ENCODE results near the gene COPS7A. TPM values are rescaled to one million over a fixed set of nuclear protein-coding genes. Genes with fewer than 3 reads are reported as not detected.

Gene COPS7A
- total RNA-seq, 1 experiment from 2014 or later: 34.2 TPM

DNA sequence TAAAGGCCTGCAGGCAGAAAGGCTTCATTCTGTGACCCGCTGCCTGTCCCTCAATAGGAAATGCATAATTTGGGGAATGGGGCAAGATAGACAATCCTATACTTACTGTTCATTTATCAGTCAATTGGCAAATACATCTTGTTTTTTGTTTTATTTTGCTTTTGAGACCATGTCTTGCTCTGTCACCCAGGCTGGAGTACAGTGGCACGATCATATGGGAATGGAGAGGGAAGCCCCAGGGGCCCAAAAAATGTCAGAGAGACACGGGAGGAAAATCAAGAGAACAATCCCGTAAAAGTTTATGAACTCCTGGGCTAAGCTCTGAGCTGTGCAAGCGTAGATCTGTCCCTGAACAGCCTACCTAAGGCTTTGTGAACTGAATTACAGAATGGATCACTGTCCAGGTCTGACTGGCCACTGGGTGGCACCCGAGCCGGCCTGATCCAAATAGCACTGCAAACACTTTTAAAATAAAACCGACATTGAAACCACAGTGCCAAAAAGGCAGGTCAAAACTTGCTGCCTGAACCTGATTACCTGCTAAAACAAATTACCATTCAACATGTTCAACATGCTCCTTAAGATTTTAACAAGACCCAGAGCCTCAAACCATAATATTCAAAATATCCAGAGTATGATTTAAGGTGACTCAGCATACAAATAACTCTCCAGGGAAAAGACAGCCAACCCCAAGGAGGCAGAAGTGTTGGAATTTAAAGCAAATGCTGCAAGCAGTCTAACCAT, 11.8 kb downstream of the COPS7A start:
- no peak overlapping the region for H2AK5ac ChIP-seq (ENCODE audit: insufficient read length, low read length)
- no peak overlapping the region for H3K56ac ChIP-seq (ENCODE audit: insufficient read length, low read depth, low read length)
- Mint-ChIP-seq H3K9me3 (no peaks in the 10 kb centered on the region), H3K36me3 (ENCODE audit: insufficient read depth in 1 of 3, low read depth in 3 of 3) (peaks cover 6 to 9% (median 7%) of the 10 kb centered on the region in 3 experiments; a peak in 6 of 7 replicates), H3K4me1 (peaks cover 4 to 7% of the 10 kb centered on the region in 2 experiments; a peak in 3 of 4 replicates), H3K27ac (peak overlapping the region in 2 of 3 experiments; percentile 42 to 49; a peak in 4 of 7 replicates), H3K27me3 (ENCODE audit: low read depth) (no peaks in the 10 kb centered on the region), H3K4me3 (no peak overlapping the region)
- TF ChIP-seq, protein P1, sequence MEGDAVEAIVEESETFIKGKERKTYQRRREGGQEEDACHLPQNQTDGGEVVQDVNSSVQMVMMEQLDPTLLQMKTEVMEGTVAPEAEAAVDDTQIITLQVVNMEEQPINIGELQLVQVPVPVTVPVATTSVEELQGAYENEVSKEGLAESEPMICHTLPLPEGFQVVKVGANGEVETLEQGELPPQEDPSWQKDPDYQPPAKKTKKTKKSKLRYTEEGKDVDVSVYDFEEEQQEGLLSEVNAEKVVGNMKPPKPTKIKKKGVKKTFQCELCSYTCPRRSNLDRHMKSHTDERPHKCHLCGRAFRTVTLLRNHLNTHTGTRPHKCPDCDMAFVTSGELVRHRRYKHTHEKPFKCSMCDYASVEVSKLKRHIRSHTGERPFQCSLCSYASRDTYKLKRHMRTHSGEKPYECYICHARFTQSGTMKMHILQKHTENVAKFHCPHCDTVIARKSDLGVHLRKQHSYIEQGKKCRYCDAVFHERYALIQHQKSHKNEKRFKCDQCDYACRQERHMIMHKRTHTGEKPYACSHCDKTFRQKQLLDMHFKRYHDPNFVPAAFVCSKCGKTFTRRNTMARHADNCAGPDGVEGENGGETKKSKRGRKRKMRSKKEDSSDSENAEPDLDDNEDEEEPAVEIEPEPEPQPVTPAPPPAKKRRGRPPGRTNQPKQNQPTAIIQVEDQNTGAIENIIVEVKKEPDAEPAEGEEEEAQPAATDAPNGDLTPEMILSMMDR (conservative IDR thresholded peaks at IDR 0.05): peak; percentile 80
- H3K14ac ChIP-seq (ENCODE audit: insufficient read depth, low read length): no peak overlapping the region
- H2BK12ac ChIP-seq (ENCODE audit: insufficient read length, low read depth, low read length): no peak overlapping the region
- no peak overlapping the region for H4K8ac ChIP-seq (replicated peaks; ENCODE audit: insufficient read length, low read depth, low read length)
- H3K4ac ChIP-seq (ENCODE audit: low read depth, low read length): no peak overlapping the region
- no peak overlapping the region for H4K5ac ChIP-seq (ENCODE audit: insufficient read length, low read depth, low read length)
- no peak overlapping the region for H3K18ac ChIP-seq (ENCODE audit: insufficient read length, low read depth, low read length)
- H3T11ph ChIP-seq (ENCODE audit: low read length): no peak overlapping the region
- H3K4me2 ChIP-seq (ENCODE audit: insufficient read depth, insufficient read length, low read length): no peak overlapping the region
- no peak overlapping the region for H3K27ac ChIP-seq (ENCODE audit: insufficient read length, low read depth, low read length)
- no peaks in the 10 kb centered on the region for H3K79me2 ChIP-seq (ENCODE audit: insufficient read depth, low read length)
- H2BK20ac ChIP-seq (ENCODE audit: low read depth, low read length, poor library complexity, severe bottlenecking): no peak overlapping the region
- DNase-seq: peak; percentile 74
- WGBS (ENCODE audit: extremely low coverage, insufficient read length, low lambda C conversion rate): no CpG with 5 or more reads among the region's 8 CpGs
- no peaks in the 10 kb centered on the region for H3K4me1 ChIP-seq (ENCODE audit: insufficient read depth, low read length)
- H2BK15ac ChIP-seq (ENCODE audit: low read depth, low read length): no peak overlapping the region
- no peaks in the 10 kb centered on the region for H3K27me3 ChIP-seq (ENCODE audit: insufficient read depth, low read length)
- H3K23ac ChIP-seq (ENCODE audit: insufficient read length, low read depth, low read length): no peak overlapping the region
- H3K23me2 ChIP-seq (ENCODE audit: insufficient read length, low read depth, low read length, poor library complexity, severe bottlenecking): no peaks in the 10 kb centered on the region
- H2BK5ac ChIP-seq (ENCODE audit: insufficient read length, low read length): no peak overlapping the region
- no peak overlapping the region for H4K91ac ChIP-seq (ENCODE audit: insufficient read length, low read depth, low read length)
- H3K9ac ChIP-seq (ENCODE audit: extremely low read depth, insufficient read length, low read length): no peak overlapping the region
- no peaks in the 10 kb centered on the region for H3K79me1 ChIP-seq (ENCODE audit: insufficient read depth, low read depth, low read length, poor library complexity, severe bottlenecking)
- no peaks in the 10 kb centered on the region for H4K20me1 ChIP-seq (ENCODE audit: control insufficient read depth, insufficient read depth, insufficient read length)
- no peaks in the 10 kb centered on the region for H3K9me3 ChIP-seq (ENCODE audit: control insufficient read depth, low read depth, low read length)
- H2BK120ac ChIP-seq (ENCODE audit: low read depth, low read length, poor library complexity, severe bottlenecking): no peak overlapping the region
- H2AFZ ChIP-seq (ENCODE audit: low read length): no peak overlapping the region
